H1 (cell line): Measurements from ENCODE around the gene C5AR2. TPM values are rescaled to one million over a fixed set of nuclear protein-coding genes. Genes with fewer than 3 reads are reported as not detected.

Experiments
- BACH1 ChIP-seq: IDR thresholded peaks from 2 replicates; pipeline ENCODE4 v1.6.1; 2012; ENCODE audit warnings: low read length, improper control_type of control experiment
- BCL11A ChIP-seq, 2 experiments: IDR thresholded peaks; one replicate each; pipeline ENCODE4 v1.6.1; 2011; ENCODE audit warnings: low read depth in 2 of 2, low read length in 2 of 2, mild to moderate bottlenecking in 2 of 2
- BRCA1 ChIP-seq: IDR thresholded peaks from 2 replicates; pipeline ENCODE4 v1.6.1; 2012; ENCODE audit warnings: low read depth, low read length, improper control_type of control experiment
- CBX5 ChIP-seq: fragments of 300-800, 300-1000 bp; sonication (generic); IDR thresholded peaks from 2 replicates; pipeline ENCODE4 v1.7.1; 2016; ENCODE audit warnings: antibody characterized with exemption, low read length, low read depth
- CHD7 ChIP-seq: fragments of 300-600 bp; sonication (generic); IDR thresholded peaks from 2 replicates; pipeline ENCODE4 v1.7.1; 2012; ENCODE audit warnings: low read length, moderate library complexity, mild to moderate bottlenecking, inconsistent platforms; ENCODE audit not compliant: insufficient replicate concordance
- EZH2 ChIP-seq: fragments of 200-600 bp; sonication (generic); IDR thresholded peaks from 2 replicates; pipeline ENCODE4 v1.7.1; 2012; ENCODE audit warnings: low read depth, mild to moderate bottlenecking, moderate library complexity, low read length, inconsistent platforms; ENCODE audit not compliant: severe bottlenecking
- MAX ChIP-seq: IDR thresholded peaks from 2 replicates; pipeline ENCODE4 v1.6.1; 2012; ENCODE audit warnings: inconsistent platforms
- POLR2AphosphoS5 ChIP-seq: IDR thresholded peaks from 2 replicates; pipeline ENCODE4 v1.6.1; 2011; ENCODE audit warnings: low read depth, low read length
- RFX5 ChIP-seq: IDR thresholded peaks from 2 replicates; pipeline ENCODE4 v1.6.1; 2011; ENCODE audit warnings: low read depth, low read length, improper control_type of control experiment, borderline replicate concordance
- SIN3A ChIP-seq, 2 experiments: IDR thresholded peaks in 1 of 2; conservative IDR thresholded peaks in 1 of 2; 2 replicates each; pipeline ENCODE4 v1.6.1; 2011 to 2012; ENCODE audit warnings: low read length in 2 of 2, improper control_type of control experiment in 1 of 2, low read depth in 1 of 2, mild to moderate bottlenecking in 1 of 2
- polyA plus RNA-seq, 7 experiments: library from polyadenylated mRNA; depleted of rRNA in 3 of 7; stranded (reverse) in 5 of 7; unstranded in 2 of 7; fragments of >200 nt in 5 of 7; fragments of 200-250 nt in 2 of 7; gene quantifications; 1 replicate in 5 of 7; 2 replicates in 1 of 7; 4 replicates in 1 of 7; pipeline versions ENCODE4 v1.2.1 to v1.2.3, GENCODE V29; 2011 to 2013; ENCODE audit warnings: missing spikeins in 2 of 7, mixed read lengths in 2 of 7
- total RNA-seq: library from RNA; stranded (reverse); fragmentation: NEBNext Ultra II Directional; extraction: Animal tissue kit (Norgen Biotek cat#: 25700); gene quantifications from 2 replicates; pipeline ENCODE4 v1.2.1, GENCODE V29; 2021

The C5AR2 gene
- total and polyA plus RNA-seq, 2 of the 8 experiments (the other 6 are each of a cell fraction or from before 2014, with no cell fraction given) = 0.08 to 0.15 TPM

GRCh38 chr19:47323409-47323808 lies 8.6 kb upstream of the C5AR2 start (continued):
- TF ChIP-seq CHD7 (no peak), EZH2 (no peak), SIN3A (conservative IDR thresholded peaks at IDR 0.05 in 1 of 2, IDR thresholded peaks at IDR 0.05 in 1 of 2; ENCODE audit: low read depth in 1 of 2, low read length in 2 of 2) (no peak), BCL11A (IDR thresholded peaks at IDR 0.05; ENCODE audit: low read depth in 2 of 2, low read length in 2 of 2) (no peak), RFX5 (no peak), BRCA1 (no peak), BACH1 (no peak), POLR2AphosphoS5 (no peak), CBX5 (no peak), MAX (no peak)
